ENCODE results near the gene LFNG.
"Not testable (repeated sequence)": the region's sequence is repeated elsewhere in the genome, so short reads cannot be mapped to it uniquely, and the experiment has no call there.

LFNG gene

DNA sequence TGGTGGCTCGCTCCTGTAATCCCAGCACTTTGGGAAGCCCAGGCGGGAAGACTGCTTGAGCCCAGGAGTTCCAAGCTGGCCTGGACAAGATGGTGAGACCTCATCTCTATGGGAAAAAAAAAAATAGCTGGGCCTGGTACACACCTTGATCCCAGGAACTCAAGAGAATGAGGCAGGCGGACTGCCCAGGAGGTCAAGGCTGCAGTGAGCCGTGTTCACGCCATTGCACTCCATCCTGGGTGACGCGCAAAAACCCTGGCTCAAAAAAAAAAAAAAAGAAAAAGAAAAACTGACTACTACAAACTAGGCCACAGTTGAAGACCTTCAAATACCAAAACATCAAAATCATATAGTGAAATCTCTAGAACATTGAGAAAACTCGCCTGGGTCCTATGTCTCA, 31.8 kb downstream of the LFNG start:
- DNase-seq, result no peak

DNA sequence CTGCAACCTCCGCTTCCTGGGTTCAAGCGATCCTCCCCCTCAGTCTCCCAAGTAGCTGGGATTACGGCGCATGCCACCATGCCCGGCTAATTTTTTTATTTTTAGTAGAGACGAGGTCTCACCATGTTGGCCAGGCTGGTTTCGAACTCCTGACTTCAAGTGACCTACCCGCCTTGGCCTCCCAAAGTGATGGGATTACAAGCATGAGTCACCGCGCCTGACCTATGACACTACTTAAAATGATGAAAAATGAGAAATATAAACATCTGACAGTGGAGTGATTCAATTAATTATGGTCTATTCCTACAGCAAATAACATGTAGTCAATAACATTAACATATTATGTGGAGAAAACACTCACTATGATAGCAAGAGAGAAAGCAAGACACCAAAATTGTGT, 33.5 kb downstream of the LFNG start:
- no peak for DNase-seq

DNA sequence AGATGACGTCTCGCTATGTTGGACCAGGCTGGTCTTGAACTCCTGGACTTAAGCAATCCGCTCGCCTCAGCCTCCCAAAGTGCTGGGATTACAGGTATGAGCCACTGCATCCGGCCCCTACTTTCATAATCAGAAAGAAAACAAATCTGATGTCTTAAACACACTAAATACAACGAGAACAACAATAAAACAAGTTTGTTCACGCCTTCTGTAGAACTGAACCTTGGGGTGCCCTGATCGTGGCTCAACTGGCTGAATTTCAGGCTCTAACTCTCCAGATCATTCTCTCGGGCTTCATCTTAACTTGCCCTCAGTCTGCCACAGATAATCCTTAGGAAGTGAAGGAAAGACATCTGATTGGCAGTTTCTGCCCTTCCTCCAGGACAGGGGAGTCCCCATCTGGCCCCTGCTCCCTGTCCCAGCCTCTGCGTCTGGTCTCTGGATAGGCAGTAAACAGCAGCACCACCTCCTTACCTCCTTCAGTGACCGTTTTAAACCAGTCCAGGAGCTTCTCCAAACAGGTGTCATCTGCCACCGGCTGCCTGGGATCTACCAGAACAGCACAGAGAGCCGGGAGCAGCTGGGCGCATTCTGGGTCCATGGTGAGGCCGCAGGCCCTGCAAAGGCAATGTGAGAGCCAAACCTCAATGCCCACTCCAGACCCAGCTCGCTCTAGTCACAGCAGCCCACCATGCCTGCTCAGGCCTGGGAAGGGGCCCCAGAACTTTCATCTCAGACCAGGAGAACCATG, 34.4 kb downstream of the LFNG start:
- DNase-seq, result no peak

DNA sequence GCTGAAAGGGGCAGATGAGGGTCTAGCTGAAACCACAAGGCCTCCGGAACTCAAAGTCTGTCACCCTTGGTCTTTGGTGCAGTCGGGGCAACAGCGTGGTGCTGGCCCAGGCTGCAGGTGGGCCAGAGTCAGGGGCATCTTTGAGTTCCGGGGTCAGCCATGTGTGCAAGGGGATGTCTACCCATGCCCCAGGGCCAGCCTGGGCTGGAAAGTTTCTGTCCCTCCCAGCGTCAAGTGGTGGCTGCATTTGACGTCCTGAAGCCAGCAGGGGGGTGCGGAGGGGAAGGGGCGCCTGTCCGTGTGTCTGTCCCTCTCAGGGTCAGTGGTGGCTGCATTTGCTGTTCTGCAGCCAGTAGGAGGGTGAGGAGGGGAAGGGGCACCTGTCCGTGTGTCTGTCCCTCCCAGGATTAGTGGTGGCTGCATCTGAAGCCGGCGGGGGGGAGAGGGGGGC, 35.1 kb downstream of the LFNG start:
- DNase-seq, result no peak

DNA sequence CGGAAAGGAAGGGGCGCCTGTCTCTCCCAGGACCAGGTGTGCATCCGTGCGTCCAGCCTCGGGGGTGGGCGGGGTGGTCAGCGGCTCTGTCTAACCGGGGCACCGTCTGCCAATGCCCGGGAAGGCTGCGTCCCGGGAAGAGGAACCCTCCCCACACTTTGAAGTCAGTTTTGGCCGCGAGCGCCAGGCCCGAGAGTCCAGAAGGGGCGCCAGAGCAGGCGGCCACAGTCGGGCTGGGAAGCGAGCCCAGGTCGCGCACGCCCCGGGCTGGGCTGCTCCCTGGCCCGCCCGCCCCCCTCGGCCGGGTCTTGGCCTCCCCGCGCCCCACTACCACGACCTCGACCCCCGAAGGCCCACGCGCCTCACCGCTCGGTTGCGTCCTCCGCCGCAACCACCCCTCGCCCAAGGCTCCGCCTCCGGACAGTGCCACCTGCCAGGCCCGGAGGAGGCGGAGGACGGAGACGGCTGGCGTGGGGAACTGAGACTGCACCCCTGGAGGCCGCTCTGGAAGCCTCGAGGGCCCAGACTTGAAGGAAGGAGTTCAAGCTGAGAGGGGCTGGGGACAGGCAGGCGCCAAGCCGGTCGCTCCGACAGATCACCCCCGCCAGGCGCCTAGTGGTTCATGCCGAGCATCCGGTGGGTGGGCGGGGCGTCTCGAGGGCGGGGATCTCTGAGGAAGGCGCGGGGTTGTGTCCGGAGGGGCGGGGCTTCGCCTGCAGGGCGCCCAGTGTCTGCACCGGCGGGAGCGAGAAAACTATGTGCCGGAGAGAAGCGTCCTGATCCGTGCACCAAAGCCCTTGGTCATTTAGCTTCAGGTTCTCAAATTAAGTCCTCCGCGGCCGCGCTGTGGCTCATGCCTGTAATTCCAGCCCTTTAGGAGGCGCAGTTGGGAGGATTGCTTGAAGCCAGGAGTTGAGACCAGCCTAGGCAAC, 35.8 kb downstream of the LFNG start, which contains the start of gene BRAT1:
BRAT1 (minus strand) TSS at position 404 of the 932 bp plus-strand sequence. CDS start 1,093 bp downstream, outside the sequence.
- DNase-seq, result peak; percentile 97

DNA sequence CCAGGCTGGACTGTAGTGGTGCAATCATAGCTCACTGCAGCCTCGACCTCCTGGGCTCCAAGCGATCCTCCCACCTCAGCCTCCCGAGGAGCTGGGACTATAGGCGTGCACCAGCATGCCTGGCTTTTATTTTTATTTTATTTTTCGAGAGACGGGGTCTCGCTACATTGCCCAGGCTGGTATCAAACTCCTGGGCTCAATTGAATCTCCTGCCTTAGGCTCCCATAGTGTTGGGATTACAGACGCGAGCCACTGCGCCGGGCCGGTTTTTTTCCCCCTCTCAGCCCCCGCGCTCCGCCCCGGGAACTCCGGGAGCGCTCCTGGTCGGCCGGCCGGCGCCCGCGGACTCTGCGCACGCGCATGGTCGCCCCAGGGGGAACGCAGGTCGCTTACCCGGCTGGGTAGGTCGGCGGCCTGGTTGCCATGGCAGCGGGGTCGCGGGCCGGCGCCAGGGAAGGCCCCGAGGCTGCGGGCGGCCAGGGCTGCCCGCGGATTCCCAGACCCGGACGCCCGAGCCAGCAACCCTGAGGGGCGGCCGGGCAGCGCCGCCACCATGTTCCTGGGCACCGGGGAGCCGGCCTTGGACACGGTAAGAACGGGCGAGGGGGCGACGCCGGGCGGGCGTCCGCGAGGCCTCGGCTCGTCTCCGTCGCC, 39.2 kb downstream of the LFNG start, which contains the start of gene IQCE:
IQCE (plus strand) TSS at position 351 of the 654 bp plus-strand sequence; CDS start at position 554, 203 bp downstream.
- peak; percentile 93 to 95 for DNase-seq

- peak; percentile 56 to 68 for DNase-seq
Measured at GRCh38 chr7:2559283-2559950, 39.8 kb downstream of the LFNG start.

GRCh38 chr7:2563955-2564354, 44.4 kb downstream of the LFNG start:
- not testable (repeated sequence) for DNase-seq

DNA sequence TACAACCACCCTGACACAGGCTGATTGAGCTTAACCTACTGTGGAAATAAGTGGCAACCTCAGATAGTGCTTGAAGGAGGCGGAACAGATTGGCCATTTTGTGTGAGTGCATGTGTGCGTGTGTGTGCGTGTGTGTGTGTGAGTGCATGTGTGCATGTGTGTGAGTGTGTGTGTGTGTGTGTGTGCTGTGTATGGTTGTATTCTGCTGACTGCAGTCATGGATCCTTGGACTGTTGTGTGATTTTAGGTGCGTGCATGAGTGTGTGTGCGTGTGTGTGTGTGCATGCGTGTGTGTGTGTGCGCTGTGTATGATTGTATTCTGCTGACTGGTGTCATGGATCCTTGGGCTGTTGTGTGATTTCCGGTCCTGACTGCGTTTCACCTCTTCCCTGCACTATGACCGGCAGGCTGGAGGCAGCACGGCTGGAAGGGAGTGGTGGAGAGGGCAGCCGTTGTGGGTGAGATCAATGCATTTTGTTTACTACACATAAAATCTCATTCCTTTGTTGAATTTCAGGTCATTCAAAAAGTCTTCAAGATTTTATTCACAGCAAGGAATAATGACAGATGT, 45.5 kb downstream of the LFNG start:
- no peak for DNase-seq

DNA sequence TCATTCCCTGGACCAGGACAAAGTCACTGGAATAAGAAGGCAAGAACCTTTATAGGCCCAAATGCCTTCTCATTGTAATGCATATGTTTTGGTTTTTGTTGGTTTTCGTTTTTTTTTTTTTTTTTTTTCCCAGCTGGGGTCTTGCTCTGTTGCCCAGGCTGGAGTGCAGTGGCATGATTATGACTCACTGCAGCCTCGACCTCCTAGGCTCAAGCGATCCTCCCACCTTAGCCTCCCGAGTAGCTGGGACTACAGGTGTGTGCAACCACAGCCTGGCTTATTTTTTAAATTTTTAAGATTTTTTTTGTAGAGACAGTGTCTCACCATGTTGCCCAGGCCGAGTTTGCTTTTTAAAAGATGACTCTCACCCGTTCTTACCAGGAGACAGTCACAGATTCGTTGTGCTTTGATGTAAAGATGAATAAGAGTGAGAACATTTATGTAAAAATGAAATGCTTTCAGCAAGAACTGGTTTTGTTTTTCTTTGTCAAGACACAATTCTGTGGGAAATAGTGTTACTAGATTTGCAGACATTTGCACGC, 46.8 kb downstream of the LFNG start:
- DNase-seq, result no peak

- DNase-seq, result peak; percentile 30 to 41
Measured at GRCh38 chr7:2566890-2567678, 47.5 kb downstream of the LFNG start.

DNA sequence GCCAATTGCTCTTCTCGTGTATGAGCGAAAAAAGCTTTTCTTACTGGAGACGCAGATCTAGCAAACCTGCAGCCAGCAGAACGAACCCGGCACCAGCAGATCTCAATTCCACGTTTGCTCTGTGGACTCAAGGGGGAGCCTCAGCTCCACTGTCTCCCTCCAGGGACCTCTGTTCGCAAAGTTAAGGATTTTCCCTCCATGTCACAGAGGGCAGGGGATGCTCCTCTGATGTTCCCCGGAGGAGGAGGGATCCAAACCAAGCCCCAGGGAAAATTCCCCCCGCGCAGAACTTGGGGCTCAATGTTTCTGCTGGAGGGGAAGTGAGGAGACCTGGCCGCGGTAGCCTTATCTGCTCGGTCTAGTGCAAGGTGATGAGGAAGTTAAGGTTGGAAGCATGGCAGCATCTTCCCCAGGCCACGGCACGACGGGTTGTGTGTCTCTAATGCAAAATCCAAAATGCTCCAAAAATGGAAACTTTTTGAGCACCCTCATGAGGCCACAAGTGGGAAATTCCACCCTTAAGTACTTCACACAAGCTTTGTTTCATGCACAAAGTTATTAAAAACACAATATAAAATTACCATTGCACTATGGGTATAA, 48.2 kb downstream of the LFNG start:
- no peak for DNase-seq

GRCh38 chr7:2568521-2569223, 49.1 kb downstream of the LFNG start:
- DNase-seq, result no peak

DNA sequence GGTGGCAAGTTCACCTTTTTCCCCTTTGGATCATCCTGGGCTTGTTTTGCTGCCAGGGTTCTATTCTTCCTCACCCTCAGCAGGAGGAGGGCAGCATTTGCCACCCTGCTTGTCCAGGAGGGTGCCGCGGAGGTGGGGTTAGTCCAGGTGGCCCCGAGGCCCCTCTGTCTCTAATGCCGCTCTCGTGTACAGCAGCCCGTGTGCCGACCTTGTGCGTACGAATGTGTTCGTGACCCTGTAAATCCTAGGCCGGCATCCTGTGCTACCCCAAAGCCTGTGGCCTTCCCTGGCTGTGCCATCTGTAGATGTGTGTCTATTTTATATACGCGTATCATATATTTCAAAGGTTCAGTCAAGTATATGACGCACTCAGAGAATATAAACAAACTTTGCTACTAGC, 49.8 kb downstream of the LFNG start:
- no peak for DNase-seq

DNA sequence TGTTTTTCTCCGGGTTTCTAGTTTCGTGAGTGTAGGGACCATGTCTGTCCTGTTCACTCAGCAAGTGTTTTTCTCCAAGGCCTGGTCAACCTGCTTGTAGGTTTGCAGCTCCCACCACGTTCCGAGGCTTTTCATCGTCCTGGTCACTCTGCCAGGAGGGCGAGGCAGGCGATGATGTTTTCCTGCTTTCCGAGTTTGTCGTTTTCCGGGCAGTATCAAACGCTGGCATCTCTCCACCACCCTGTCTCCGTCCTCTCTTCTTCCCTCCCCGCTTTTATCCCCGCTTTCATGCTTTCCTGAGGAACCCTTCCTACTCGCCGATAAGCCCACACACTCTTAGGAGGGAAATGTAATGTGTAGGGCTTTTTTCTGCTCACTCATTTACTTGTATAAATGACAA, 50.4 kb downstream of the LFNG start:
- no peak for DNase-seq

DNA sequence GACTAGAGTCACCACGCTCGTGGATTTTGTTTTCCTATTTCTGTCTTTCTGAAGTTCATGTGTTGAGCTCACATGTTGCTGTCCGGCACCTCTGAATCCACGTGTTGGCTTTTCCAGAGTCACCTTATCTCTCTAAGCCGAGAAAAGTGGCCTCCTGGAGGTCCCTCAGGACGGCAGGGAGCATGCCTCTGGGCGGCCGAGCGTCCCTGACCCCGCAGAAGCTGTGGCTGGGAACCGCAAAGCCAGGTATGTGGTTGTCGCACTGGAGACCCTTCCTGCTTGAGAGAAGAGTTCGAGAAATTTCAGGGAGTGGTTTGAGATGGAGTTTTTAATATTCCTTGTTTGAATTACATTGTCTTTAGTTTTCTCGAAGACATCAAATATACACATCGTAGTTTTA, 51.8 kb downstream of the LFNG start:
- DNase-seq, result no peak

DNA sequence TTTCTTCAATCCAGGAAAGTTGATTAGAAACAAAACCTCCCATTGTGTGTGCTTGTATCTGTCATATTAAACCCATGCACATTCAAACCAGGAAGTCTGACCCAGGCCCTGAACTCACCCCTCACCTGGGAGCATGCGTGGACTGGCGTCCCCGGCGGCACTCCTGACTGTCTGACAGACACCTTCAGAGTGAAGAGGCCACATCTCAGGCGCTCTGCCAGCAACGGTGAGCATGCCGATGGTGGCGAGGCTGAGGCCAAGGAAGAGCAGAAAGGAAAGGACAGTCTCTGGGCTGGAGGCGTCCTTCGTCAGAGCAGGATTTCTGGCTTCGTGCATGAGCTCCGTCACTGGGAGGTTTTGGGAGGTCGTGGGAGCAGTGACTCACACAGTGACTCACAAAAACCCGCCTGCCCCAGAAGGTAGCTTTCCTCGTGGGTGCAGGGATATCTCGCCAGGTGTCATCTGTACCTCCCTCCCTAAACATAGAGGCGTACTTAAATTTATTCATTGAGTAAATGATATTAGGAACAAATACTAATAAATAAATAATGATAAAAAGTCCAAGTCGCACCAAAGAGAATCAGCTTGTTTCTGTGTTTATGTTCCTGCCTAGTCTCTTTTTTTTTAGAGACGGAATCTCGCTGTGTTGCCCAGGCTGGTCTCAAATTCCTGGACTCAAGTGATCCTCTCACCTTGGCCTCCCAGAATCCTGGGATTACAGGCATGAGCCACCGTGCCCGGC, 52.7 kb downstream of the LFNG start:
- peak; percentile 38 to 51 for DNase-seq

DNA sequence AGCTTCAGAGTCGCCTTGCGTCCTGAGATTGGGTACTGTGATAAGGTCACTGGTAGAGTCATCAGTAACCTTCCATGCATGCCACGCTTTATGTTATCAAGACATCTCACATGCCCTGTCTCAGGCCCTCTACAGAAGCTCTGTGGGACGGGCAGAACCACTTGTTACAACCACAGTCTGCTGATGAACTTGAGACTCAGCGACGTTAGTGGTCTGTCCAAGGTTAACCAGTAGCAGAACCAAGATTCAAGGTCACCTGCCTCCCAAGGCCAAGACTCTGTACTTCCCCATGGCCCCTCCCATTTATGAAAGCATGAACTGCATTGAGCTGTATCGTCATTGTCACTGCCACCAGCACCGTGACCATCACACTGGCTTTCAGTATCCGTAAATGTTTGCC, 54.2 kb downstream of the LFNG start:
- no peak for DNase-seq

- no peak for DNase-seq
Measured at GRCh38 chr7:2575046-2575732, 55.6 kb downstream of the LFNG start.

All from activated T-cell treated with anti-CD3 and anti-CD28 coated beads, Interleukin-2, amount 50 U/mL, for 48 hours (primary cell).